OCI-LY1 (cell line): ENCODE results near the gene PCIF1.

Source experiments
- CTCF ChIP-seq: fragments of 200-600 bp; sonication (generic), shearing (Covaris generic); IDR thresholded peaks from 2 replicates; pipeline ENCODE4 v1.5.1; 2017; ENCODE audit warnings: mild to moderate bottlenecking, antibody characterized with exemption, low read length, moderate library complexity, mixed read lengths
- EZH2 ChIP-seq: fragments of 200-600 bp; sonication (generic), shearing (Covaris generic); IDR thresholded peaks from 2 replicates; pipeline ENCODE4 v1.8.0; 2017; ENCODE audit warnings: borderline replicate concordance, mixed run types, mild to moderate bottlenecking, antibody characterized with exemption, low read length, moderate library complexity, mixed read lengths

DNA sequence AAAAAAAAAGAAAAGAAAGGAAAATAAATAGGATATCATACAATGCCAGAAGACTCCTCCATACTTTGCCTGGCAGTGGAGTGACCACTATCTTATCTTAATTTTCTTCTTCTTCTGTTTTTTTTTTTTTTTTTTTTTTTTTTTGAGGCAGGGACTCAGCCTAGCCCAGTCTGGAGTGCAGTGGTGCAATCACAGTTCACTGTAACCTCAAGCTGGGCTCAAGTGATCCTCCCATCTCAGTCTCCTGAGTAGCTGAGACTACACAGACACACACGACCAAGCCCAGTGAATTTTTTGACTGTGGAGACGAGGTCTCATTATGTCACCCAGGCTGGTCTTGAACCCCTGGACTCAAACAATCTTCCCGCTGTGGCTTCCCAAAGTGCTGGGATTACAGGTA is 57.1 kb downstream of the PCIF1 start:
- TF ChIP-seq CTCF = no peak
- TF ChIP-seq EZH2 = no peak
